Stomach (tissue), 4 donors: ENCODE data around the gene SRSF4.

ENCODE experiments used
- EP300 ChIP-seq: sonication (generic); formaldehyde crosslinking; IDR thresholded peaks from one replicate; pipeline ENCODE4 v1.6.1; 2017; ENCODE audit warnings: antibody characterized with exemption
- POLR2A ChIP-seq, 4 donors: fragments of 450-650 bp; IDR thresholded peaks; one replicate each; pipeline ENCODE4 v1.6.1; 2016; ENCODE audit warnings: antibody characterized with exemption in 4 of 4, control low read depth in 2 of 4, mild to moderate bottlenecking in 1 of 4, moderate library complexity in 1 of 4
- POLR2AphosphoS5 ChIP-seq, 3 donors: sonication (generic); formaldehyde crosslinking; IDR thresholded peaks; one replicate each; pipeline ENCODE4 v1.6.1; 2016; ENCODE audit warnings: antibody characterized with exemption in 3 of 3
- TF ChIP-seq, protein P1 (sequence below), 7 experiments: fragments of 450-650 bp in 4 of 7; fragments of 200-600 bp in 3 of 7; sonication (generic) in 3 of 7; IDR thresholded peaks; one replicate each; pipeline ENCODE4 v1.5.1; 2016 to 2019; ENCODE audit warnings: antibody characterized with exemption in 7 of 7, control low read depth in 2 of 7, mild to moderate bottlenecking in 1 of 7

DNA sequence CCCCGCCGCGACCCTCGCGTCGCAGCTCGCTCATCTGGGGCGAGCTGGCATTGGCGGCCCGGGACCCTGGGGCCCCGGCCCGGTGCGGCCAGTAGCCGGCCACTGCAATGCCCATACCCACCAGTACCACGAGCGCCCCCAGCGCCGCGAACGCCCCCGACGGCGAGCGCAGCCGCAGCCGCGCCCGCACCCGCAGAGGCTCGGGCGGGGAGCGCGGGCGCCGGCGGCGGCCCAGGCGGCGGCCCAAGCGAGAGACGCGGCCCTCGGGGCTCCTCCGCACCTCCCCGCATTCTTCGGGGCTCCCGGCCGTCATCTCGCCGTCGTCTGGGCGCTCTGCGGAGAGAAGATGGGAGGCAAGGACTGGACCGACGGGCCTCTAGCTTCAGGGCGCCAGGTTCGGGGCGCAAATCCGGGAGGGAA, 60.2 kb downstream of the SRSF4 start:
- TF ChIP-seq POLR2AphosphoS5 (IDR thresholded peaks at IDR 0.05) (no peak), POLR2A (IDR thresholded peaks at IDR 0.05) (no peak), EP300 (no peak)
- TF ChIP-seq, protein P1, sequence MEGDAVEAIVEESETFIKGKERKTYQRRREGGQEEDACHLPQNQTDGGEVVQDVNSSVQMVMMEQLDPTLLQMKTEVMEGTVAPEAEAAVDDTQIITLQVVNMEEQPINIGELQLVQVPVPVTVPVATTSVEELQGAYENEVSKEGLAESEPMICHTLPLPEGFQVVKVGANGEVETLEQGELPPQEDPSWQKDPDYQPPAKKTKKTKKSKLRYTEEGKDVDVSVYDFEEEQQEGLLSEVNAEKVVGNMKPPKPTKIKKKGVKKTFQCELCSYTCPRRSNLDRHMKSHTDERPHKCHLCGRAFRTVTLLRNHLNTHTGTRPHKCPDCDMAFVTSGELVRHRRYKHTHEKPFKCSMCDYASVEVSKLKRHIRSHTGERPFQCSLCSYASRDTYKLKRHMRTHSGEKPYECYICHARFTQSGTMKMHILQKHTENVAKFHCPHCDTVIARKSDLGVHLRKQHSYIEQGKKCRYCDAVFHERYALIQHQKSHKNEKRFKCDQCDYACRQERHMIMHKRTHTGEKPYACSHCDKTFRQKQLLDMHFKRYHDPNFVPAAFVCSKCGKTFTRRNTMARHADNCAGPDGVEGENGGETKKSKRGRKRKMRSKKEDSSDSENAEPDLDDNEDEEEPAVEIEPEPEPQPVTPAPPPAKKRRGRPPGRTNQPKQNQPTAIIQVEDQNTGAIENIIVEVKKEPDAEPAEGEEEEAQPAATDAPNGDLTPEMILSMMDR (IDR thresholded peaks at IDR 0.05) = peak in 1 of 7 experiments; percentile 2
